RWPE2 (cell line): ENCODE results near the gene ALK.

Source experiments
- ATAC-seq: fragments of 200-7000 bp; cut with Tn5 transposase; 3 replicates; pipeline ENCODE4 v1.9.1; 2021; ENCODE audit warnings: low read depth
- DNase-seq: peaks from one replicate; pipeline ENCODE4 v3.0.0-alpha.2; 2020; ENCODE audit warnings: low spot score
- H3K27ac ChIP-seq: fragments of 450-650 bp; 2 replicates; pipeline ENCODE4 v1.5.1; 2017; ENCODE audit warnings: mild to moderate bottlenecking; ENCODE audit not compliant: poor library complexity, severe bottlenecking
- H3K27me3 ChIP-seq: fragments of 250-450 bp; sonication (Bioruptor Pico); 2 replicates; pipeline ENCODE4 v1.5.1; 2021; ENCODE audit warnings: mild to moderate bottlenecking, moderate library complexity; ENCODE audit not compliant: insufficient read depth, poor library complexity, severe bottlenecking
- H3K36me3 ChIP-seq: fragments of 250-450 bp; sonication (Bioruptor Pico); 2 replicates; pipeline ENCODE4 v1.5.1; 2020; ENCODE audit warnings: low read depth, mild to moderate bottlenecking, moderate library complexity
- H3K4me1 ChIP-seq: fragments of 250-450 bp; sonication (Bioruptor Pico); 2 replicates; pipeline ENCODE4 v1.5.1; 2021; ENCODE audit warnings: mild to moderate bottlenecking, moderate library complexity; ENCODE audit not compliant: insufficient read depth, poor library complexity, severe bottlenecking
- H3K4me3 ChIP-seq: fragments of 250-450 bp; sonication (Bioruptor Pico); 2 replicates; pipeline ENCODE4 v1.5.1; 2021; ENCODE audit warnings: mild to moderate bottlenecking, moderate library complexity; ENCODE audit not compliant: severe bottlenecking
- H3K9me3 ChIP-seq: fragments of 250-450 bp; sonication (Bioruptor Pico); 2 replicates; pipeline ENCODE4 v1.5.1; 2021; ENCODE audit warnings: mild to moderate bottlenecking, moderate library complexity; ENCODE audit not compliant: severe bottlenecking
- TF ChIP-seq, protein P1 (sequence below): fragments of 450-650 bp; IDR thresholded peaks from one replicate; pipeline ENCODE4 v1.5.1; 2017; ENCODE audit warnings: mild to moderate bottlenecking, moderate library complexity; ENCODE audit not compliant: poor library complexity, severe bottlenecking

ALK gene

DNA sequence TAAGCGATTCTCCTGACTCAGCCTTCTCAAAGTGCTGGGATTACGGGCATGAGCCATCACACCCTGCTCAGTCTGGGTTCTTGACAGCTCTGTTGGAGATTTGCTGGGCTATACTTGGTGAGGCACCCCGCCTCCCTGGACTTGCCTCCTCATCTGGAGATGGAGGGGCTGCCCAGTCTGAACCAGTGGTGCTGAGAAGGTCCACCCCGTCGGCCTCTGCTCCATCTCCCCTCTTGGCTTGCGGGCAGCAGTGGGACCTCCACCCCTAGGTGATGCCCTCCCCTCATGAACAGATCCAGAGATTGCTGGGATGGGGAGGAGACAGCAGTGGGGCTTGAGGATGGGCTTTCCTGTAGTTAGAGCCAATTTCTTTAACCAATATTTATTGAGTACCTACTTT is 685.3 kb downstream of the ALK start:
- H3K36me3 ChIP-seq = no peaks in the 10 kb centered on the region
- no peak for ATAC-seq
- TF ChIP-seq, protein P1, sequence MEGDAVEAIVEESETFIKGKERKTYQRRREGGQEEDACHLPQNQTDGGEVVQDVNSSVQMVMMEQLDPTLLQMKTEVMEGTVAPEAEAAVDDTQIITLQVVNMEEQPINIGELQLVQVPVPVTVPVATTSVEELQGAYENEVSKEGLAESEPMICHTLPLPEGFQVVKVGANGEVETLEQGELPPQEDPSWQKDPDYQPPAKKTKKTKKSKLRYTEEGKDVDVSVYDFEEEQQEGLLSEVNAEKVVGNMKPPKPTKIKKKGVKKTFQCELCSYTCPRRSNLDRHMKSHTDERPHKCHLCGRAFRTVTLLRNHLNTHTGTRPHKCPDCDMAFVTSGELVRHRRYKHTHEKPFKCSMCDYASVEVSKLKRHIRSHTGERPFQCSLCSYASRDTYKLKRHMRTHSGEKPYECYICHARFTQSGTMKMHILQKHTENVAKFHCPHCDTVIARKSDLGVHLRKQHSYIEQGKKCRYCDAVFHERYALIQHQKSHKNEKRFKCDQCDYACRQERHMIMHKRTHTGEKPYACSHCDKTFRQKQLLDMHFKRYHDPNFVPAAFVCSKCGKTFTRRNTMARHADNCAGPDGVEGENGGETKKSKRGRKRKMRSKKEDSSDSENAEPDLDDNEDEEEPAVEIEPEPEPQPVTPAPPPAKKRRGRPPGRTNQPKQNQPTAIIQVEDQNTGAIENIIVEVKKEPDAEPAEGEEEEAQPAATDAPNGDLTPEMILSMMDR = no peak
- no peak overlapping the region for H3K4me3 ChIP-seq
- no peak for DNase-seq
- no peak overlapping the region for H3K27ac ChIP-seq
- no peaks in the 10 kb centered on the region for H3K4me1 ChIP-seq
- H3K9me3 ChIP-seq = no peaks in the 10 kb centered on the region
- H3K27me3 ChIP-seq = no peaks in the 10 kb centered on the region

DNA sequence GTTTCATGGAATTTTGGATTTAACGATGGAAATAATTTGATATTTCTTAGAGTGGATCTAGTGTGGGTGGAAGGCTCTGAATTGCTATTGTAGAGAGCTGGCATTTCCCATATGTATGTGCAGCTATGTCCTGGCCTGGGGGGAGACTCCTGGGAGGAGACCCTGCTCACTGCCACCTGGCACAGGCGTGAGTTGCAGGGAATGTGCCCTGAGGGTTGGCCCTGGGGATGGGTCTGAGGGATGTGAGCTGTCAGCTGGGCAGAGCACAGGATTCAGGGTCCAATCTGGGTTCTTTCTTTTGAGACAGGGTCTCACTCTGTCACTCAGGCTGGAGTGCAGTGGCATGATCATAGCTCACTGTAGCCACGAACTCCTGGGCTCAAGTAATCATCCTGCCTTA is 686.0 kb downstream of the ALK start:
- DNase-seq (no peak), ATAC-seq (no peak)
- Histone ChIP-seq H3K36me3 (no peaks in the 10 kb centered on the region), H3K9me3 (no peaks in the 10 kb centered on the region), H3K4me3 (no peak overlapping the region), H3K4me1 (no peaks in the 10 kb centered on the region), H3K27me3 (no peaks in the 10 kb centered on the region), H3K27ac (no peak overlapping the region)
- TF ChIP-seq, protein P1 = no peak

DNA sequence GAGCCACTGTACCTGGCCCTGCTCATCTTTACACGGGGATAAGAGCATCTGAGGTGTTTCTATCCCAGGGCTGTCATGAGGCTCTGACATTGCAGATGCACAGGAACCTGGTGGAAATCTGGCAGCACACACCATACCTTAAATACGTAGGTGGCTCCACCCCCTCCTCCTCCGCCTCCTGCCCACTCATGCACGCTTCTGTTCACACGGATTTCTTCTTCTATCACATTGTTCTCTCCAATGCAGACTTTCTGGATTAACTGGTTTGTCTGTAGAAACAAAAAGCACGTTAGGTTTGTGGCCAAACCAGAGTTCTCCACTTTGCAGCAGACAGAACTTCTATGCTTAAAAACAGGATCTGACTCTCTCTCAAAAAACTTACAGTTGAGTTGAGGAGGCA is 688.0 kb downstream of the ALK start:
- no peaks in the 10 kb centered on the region for H3K27me3 ChIP-seq
- no peak for DNase-seq
- no peaks in the 10 kb centered on the region for H3K9me3 ChIP-seq
- H3K36me3 ChIP-seq = no peaks in the 10 kb centered on the region
- peak; percentile 44; the same call in 2 of the 3 replicates for ATAC-seq
- TF ChIP-seq, protein P1 = no peak
- no peak overlapping the region for H3K4me3 ChIP-seq
- no peaks in the 10 kb centered on the region for H3K4me1 ChIP-seq
- H3K27ac ChIP-seq = no peak overlapping the region

DNA sequence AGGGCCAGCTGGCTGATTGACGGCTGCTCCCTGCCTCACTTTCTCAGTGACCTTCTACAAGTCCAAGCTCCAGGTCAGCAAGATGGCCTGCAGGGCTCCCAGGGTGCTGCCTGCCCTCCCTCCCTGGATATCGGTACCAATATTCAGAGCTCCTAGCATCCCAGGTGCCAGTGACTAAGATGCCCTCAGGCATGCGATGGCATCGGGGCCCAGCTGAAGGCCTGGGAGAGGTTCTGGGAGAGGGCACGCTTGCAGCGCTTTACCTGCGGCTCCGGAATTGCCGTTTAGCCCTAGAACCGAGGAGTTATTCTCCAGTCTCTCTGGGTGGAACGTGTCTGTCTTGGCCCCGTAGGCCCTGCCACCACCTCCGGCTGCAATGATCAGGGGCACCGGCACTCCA is 689.3 kb downstream of the ALK start:
- no peak for ATAC-seq
- Histone ChIP-seq H3K4me1 (no peaks in the 10 kb centered on the region), H3K36me3 (no peaks in the 10 kb centered on the region), H3K9me3 (no peaks in the 10 kb centered on the region), H3K27me3 (no peaks in the 10 kb centered on the region), H3K27ac (no peak overlapping the region), H3K4me3 (no peak overlapping the region)
- DNase-seq = no peak
- TF ChIP-seq, protein P1 = no peak

DNA sequence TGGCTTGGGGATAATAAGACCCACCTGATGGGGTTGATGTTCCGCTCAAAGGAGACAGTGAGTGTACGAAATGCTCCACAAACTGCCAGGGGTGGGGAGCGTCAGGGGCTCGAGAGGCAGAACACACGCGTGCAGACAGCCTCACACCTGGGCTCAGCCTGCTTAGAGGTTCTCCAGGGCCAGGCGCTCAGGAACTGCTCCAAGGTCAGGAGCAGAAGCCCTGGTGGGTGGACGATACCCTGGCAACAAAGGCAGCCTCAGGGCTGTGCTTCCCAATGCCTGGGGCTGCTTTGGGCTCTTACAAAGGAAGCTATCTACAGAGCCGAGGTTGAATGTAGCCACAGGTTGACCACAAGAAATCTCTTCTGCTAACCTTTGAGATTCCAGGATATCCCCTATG is 691.7 kb downstream of the ALK start:
- H3K4me3 ChIP-seq = no peak overlapping the region
- no peak for DNase-seq
- peaks cover under 1% of the 10 kb centered on the region for H3K4me1 ChIP-seq
- TF ChIP-seq, protein P1 = no peak
- H3K27me3 ChIP-seq = no peaks in the 10 kb centered on the region
- no peaks in the 10 kb centered on the region for H3K36me3 ChIP-seq
- H3K9me3 ChIP-seq = no peaks in the 10 kb centered on the region
- H3K27ac ChIP-seq = no peak overlapping the region
- no peak for ATAC-seq
